NCI-H526 treated with DMSO at 0.1 percent for 48 hours (cell line): ENCODE measurements around the gene ARID1B.

Experiments
- DNase-seq: peaks from one replicate; lab custom pipeline; 2025; lab: John Stamatoyannopoulos, UW

ARID1B gene

DNA sequence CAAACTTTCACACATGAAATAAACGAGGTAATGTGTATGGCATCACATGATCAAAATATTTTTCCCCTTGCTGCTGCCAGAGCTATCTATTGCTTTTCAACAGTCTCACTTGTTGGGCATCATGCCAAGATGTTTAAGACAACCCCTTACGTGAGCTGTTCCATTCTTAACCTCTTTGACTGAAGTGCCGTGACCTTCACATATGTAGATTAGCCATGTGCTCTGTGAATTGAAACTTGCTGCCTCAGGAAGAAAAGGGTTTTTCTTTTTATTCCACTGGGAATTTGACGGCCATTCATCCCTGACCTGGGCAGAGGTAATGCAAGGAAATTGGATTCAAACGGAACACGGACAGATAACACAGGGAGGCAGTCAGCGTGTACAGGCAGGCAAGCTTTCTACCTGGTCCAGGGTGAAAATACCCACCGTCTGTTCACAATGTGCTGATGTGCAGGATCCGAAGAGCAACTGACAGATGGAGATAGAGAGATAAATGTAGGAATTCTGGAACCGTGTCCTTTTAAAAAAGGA, 14.2 kb downstream of the ARID1B start:
- DNase-seq, result peak; percentile 61

DNA sequence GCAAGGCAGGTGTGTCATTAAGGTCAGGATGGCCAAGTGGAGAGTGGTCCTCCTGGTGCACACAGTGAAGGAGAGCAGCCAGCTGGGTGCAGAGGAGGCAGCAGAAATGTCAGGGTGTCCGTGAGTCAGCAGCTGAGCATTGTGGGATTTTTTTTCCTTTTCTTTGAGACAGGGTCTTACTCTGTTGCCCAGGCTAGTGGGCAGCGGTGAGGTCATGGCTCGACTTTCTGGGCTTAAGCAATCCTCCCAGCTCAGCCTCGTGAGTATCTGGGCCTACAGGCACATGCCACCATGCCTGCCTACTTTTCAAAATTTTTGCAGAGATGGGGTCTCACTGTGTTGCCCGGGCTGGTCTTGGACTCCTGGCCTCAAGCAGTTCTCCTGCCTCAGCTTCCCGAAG, 16.0 kb downstream of the ARID1B start:
- no peak for DNase-seq

GRCh38 chr6:156794546-156795354, 17.6 kb downstream of the ARID1B start:
- no peak for DNase-seq

DNA sequence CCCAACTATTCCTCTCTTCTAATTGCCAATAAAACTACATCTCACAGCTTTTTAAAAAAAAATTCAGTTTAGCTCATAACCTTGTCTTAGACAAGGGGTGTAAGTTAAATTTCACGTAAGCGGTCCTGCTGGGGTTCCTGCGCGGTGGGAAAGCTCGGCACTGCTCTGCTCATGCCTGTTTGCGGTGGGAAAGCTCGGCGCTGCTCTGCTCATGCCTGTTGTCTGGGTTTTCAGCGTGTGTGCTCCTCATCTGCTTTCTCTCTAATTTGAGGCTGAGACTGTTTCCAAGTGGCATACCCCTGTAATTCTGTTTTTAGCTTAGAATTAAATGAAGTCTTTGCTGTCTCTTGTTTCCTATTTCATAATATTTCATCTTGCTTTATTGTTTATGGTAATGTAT, 18.6 kb downstream of the ARID1B start:
- DNase-seq, result no peak

DNA sequence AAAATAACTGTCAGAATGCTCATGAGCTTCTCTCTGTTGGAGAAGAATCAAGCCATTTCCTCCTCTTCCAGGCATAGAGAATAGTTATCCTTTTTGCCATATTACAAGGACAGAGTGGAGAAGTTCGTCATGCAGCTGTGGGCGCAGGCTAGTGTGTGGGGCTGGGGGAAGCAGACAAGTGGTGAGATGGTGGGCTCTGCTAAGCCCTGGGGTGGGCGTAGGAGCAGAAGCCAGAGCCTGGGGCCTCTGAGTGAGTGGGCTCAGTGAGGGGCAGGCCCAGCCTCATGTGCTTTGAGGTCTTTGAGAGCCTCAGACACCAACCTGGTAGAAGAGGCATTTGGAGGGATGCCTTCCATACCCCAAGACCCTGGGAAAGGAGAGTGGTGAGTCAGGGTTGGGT, 19.4 kb downstream of the ARID1B start:
- no peak for DNase-seq

DNA sequence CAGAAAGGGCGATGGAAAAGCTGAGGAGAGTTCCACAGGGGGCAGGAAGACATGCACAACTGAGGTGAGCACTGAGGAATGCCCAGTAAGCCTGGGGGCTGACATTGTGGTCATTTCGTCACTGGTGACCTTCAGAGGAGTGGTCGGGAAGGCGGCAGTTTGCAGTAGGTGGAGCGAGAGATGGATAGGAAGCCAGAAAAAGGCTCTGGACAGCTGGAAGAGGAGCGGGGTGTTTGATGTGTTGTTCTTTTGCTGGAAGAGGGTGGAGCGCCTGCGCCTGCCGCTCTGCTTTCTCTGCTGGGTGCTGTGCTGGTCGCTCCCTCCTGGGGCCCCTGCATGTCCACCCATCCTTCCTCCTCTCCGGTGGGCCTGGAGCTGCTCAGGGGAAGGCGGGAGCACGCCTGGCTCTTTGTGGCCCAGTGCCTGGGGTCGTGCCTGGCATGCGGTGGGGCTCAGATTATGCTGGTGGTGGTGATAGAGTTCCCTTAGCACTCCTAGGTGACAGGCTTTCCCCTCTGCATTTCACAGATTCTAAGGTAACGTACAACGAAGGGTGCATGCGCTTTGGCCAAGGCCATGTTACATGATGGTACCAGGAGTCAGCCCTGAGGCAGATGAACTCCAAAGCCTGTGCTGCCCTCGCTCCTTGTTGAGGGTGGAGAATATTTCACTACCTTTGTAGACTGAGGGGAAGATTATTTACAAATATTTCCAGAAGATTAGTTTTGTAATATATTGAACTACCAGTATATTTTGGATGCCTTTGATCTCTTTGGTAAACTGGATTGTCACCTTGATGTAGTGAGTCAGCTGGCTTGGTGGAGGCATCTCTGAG, 20.9 kb downstream of the ARID1B start:
- no peak for DNase-seq

GRCh38 chr6:156801712-156802111, 24.5 kb downstream of the ARID1B start:
- no peak for DNase-seq

DNA sequence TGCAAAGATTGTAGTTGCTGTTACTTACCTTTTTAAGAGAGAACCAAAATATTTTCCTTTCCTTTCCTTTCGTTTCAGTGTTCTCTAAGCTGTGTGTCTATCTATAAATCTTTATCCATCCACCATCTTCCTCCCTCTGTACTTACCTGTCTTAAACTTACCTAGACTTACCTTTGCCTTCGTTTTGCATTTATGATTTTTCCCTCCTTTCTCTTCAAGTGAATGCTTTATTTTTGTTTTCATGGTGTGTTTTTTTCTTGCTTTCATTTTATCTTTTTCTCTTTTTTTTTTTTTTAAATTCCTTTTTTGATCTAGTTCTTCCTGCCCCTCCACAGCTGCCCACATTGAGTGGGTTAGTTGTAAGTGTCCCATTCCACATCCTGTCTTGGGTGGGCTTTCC, 26.2 kb downstream of the ARID1B start:
- DNase-seq, result no peak

DNA sequence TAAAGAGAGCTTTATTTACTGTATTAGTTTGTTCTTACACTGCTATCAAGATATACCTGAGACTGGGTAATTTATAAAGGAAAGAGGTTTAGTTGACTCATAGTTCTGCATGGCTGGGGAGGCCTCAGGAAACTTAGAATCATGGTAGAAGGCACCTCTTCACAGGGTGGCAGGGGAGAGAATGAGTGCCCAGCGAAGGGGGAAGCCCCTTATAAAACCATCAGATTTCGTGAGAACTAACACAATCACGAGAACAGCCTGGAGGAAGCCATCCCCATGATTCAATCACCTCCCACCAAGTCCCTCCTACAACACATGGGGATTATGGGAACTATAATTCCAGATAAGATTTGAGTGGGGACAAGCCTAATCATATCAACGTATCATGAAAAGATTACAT, 27.2 kb downstream of the ARID1B start:
- DNase-seq, result no peak

- no peak for DNase-seq
Measured at GRCh38 chr6:156806155-156806554, 29.0 kb downstream of the ARID1B start.

DNA sequence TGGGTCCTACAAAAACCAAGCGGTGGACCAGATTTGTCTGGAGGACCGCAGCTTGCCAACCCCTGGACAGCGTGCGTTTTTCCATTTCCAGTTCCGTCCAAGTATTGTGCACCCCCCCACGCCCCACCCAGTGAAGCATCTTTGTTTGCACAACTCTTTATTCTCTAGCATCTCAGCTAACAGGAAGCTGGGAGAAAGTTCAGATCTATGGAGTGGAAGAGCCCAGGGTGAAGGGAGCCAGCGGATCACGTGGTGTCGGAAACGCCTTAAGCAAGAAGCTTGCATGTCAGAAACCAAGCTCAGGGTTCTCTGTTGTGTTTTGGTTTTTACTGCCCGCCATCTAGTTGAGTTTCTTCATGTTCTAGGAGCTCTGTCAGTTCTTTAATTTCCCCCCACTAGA, 29.9 kb downstream of the ARID1B start:
- no peak for DNase-seq

- DNase-seq, result no peak
Measured at GRCh38 chr6:156807795-156808194, 30.6 kb downstream of the ARID1B start.

- DNase-seq, result peak; percentile 40
Measured at GRCh38 chr6:156808287-156808686, 31.1 kb downstream of the ARID1B start.

DNA sequence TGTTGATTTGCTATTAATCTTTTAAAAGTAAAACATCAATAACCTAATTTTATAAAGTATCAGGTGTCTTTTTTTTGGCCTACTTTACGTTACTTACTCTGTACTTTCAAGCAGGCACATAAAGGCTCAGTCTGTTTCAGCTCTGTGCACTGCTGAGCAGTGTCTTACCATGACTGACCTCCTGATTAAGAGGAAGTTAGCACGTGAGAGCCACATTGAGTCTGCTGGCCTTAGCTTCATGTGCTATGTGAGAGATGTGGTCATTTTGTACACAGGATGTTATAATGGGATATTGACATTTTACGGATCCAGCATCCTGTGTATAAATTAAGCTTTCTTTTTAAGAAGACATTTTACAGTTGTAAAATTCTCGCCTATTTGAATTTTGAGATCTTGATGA, 31.9 kb downstream of the ARID1B start:
- DNase-seq, result no peak

GRCh38 chr6:156809446-156810178, 32.4 kb downstream of the ARID1B start:
- DNase-seq, result no peak

DNA sequence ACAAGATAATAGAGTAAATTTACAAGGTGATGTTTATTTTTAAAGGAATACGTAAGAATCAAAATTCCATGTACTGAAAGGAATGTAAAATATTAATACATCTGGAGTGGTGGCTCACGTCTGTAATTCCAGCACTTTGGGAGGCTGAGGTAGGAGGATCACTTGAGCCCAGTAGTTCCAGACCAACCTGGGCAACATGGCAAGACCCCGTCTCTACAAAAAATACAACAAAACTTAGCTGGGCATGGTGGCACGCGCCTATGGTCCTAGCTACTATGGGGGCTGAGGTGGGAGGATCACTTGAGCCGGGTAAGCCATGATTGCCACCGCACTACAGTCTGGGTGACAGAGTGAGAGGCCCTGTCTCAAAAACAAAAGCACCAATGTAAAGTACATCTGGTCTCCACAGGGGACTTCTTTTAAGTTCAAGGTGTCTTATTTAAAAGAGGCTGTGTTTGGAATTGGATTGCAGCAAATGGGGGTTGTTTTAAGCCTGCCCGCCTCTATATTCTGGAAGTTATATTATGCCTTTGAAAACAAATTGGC, 36.9 kb downstream of the ARID1B start:
- no peak for DNase-seq

DNA sequence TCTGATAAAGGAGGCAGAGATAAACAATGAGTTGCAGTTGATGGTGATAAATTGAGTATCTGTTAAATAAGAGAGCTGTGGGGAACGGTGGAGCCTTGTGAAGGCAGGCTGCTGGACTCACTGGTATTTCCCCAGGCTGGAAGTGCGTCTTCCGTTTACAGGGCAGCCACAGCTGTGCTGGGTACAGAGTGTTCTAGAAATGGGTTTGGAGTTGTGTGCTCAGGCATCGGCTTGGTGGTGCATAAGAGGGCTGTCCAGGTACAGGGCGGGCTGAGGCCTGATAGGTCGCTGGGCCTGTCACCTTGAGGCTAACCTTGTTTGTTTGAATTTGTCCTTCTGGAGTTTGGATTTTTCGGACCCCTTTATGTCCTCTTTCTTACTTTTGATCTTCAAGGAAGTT, 39.3 kb downstream of the ARID1B start:
- DNase-seq, result no peak

GRCh38 chr6:156820089-156820798, 43.1 kb downstream of the ARID1B start:
- no peak for DNase-seq

GRCh38 chr6:156821707-156822106, 44.5 kb downstream of the ARID1B start:
- DNase-seq, result no peak

DNA sequence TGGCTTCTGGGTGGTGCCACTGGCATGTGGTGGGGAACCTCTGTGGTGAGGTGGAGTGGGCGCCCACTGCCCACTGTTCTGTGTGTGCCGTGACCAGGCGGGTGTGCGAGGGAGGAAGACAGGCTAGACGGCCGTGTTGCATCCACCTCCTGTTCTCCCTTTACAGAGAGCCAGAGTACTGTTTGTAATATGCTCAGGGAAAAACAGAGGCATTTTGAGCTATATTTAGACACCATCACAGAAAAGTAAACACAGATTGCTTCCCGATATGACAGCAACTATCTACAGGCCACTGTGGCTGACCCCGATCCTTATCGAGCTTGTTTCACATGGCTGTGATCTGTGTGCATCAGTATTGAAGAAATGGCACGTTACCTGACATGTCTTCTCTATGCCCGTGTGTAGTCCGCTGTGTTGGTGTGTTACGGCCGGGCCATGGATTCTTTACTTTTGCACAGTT, 45.6 kb downstream of the ARID1B start:
- DNase-seq, result peak; percentile 67

- no peak for DNase-seq
Measured at GRCh38 chr6:156824142-156824541, 47.0 kb downstream of the ARID1B start.
